NB4 (cell line): Measurements from ENCODE around the gene CLSTN2.

ENCODE experiments used
- CTCF ChIP-seq: IDR thresholded peaks from one replicate; pipeline ENCODE4 v1.5.1; 2012; ENCODE audit warnings: low read depth, low read length
- MAX ChIP-seq: IDR thresholded peaks from 2 replicates; pipeline ENCODE4 v1.6.1; 2011; ENCODE audit warnings: low read depth, low read length

- TF ChIP-seq CTCF (no peak), MAX (no peak)
Measured at GRCh38 chr3:140163159-140163763, 228.3 kb downstream of the CLSTN2 start.
